Measurements from ENCODE around the gene CLMN.

CLMN gene

DNA sequence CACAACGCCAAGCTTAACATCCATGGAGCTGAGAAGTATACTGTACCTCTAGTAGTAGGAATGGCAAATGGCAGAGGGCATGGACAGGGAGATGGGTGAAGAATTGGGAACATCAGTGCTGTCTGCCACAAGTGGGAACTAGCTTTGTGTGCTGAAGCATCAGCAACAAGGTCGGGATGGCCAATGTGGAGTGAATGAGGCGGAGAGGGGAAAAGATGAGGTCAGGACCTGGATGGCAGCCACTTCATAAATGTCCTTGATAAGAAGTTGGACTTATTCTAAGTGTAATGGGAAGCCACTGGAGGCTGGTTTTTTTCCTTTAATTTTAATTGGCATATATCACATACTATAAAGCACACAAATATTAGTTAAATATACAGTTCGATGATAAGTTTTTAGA lies 21.9 kb upstream of the CLMN start:
- no peak for DNase-seq

DNA sequence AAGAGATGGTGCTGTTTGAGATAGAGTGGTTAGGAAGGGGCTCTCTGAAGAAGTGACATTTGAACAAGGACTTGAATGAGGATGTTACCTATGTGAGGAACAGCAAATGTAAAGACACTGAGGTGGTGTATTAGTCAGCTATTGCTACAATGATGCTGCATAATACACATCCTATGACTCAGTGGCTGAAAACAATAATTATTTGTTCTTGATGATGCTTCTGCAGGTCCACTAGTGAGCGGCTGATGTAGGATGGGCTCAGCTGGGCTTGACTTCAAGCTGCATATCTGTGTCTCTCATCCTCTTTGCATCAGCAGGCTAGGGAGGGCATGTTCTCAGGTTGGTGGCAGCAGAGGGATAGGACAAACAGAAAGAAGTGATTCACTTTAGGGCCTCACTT lies 21.4 kb upstream of the CLMN start:
- DNase-seq: no peak

DNA sequence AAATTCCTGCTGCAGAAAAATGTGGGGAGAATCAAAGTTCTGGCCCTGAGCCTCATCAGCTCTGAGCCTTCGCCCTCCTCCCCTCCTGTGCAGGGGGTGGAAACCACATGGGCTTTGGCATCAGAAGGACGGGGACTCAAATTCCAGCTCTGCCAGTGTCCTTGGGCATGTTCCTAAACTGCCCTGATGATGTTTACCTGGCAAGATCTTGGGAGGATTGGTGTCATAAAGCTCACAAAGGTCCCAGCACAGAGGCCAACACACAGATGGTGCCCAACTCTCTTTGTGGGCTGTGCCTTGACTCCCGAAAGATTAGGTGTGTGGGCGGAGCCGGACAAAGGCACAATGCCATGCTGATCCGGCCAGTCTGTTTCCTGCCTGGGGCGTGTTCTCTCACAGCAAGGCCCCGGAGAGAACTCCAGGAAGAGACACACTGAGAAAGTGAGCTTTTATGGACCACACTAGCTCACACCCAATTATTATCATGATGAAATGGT lies 20.5 kb upstream of the CLMN start:
- no peak for DNase-seq

DNA sequence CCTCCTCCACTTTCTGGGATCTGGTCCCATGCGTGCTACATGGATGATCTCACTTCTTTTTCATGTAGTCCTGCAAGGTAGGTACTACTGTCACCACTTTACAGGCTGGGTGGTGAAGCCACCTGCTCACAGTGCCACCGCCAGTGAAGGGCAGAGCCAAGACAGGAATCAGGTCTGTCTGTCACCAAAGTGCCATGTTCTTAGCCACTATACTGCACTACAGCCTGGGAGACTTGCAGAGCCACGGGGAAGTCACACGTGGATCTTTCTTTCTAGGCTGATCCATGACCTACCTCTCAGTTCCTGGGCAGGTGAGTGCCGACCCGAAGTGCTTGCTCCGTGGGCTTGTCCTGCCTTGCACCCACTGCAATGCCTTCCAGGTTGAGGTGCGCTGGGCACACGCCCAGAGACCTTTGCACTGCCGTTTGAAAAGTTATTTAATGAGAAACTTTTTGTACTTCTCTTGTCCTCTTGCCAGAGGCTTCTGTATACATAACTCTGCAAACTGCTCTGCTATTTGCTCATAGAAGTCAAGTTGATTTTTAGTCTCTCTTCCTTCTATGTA lies 19.7 kb upstream of the CLMN start:
- DNase-seq: no peak

DNA sequence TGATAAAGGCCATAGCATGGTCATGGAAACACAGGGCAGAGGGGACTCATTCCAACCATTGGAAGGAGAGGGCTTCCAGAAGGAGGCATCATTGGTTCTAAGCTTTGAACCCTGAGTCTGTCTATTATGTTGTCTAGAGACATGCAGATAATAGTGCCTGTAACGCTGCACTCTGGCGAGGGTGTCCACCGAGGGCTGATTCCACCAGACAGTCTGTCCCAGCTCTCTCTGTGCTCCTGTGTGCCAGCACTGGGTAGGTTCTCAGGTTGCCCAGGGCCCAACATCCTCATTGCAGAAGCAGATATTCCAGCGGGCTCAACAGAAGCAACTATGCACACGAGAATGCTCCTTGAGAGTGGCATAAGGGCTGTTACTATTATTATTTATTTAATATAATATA lies 18.7 kb upstream of the CLMN start:
- no peak for DNase-seq

DNA sequence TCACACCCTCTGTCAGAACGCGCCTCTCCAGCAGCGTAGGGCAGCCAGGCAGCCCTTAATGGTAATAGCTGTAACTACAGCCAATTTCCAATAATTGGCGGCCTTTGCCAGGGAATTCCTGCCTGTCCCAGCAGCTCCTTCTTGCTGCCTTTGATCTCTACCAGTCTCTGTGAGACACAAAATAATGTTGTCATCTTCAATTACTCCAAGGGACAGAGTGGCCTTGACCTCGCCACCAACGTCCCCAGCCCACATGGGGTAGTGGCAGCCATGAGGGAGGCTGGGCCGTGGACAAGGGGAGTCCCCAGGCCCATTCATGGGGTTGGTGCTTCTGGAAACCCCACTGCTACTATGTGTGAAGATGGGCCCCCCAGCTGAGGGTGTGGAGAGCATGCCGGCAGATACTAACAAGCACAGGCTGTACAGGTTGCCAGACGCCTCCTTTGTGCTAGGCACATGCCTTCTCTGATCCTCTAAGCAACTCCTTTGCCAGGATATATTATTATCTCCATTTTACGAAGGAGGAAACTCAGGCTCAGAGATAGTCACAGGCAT lies 17.4 kb upstream of the CLMN start:
- DNase-seq: no peak

DNA sequence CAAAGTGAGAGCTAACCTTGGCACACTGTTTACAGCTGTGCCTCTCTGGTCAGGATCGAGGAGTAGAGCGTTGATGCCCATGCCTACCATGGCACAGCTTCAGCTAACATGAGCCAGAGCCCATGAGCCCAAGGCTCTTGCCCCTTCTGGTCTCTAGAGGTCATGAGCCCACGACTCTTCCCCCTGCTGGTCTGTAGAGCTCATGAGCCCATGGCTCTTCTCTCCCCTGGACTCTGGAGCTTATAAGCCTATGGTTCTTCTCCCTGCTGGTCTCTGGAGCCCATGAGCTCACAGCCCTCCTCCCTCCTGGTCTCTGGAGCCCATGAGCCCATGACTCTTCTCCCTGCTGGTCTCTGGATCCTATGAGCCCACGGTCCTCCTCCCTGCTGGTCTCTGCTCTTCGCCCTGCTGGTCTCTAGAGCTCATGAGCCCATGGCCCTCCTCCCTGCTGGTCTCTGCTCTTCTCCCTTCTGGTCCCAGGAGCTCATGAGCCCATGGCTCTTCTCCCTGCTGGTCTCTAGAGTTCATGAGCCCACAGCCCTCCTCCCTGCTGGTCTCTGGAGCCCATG lies 16.6 kb upstream of the CLMN start:
- no peak for DNase-seq

DNA sequence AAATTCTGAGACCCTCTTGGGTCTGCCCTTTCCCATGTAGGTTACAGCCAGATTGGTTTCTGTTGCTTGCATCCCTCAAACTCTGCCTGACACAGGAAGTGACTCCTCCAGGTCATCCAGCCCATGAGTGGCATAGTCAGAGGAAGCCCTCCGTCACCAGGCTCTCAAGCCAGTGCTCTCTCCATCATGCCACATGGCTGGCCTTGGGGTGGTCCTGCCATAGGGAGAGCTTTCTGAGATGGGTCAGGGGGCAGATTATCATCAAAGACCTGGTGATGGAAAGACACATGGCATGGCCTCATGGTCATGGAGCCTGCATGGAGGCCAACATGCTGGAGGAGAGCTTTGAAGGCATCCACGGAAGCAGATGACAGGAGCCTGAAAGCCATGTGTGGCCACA lies 15.4 kb upstream of the CLMN start:
- no peak for DNase-seq

DNA sequence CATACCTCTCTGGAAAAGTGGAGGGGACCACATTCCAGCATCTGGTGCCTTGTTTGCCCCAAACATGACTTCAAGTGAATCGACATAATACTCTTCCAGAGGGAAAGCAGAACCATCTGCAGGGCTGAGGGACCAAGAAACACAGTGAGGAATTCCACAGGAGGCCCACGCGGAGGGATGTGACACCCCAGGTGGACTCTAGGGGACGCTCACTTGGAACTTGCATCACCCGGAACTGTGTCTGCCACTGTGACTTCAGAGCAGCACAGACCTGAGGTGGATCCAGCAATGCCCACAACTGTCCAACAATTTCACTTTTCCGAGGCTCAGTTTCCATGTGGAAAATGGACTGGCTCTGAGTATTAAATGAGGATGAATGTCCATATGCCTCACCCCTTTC lies 14.3 kb upstream of the CLMN start:
- DNase-seq: no peak

DNA sequence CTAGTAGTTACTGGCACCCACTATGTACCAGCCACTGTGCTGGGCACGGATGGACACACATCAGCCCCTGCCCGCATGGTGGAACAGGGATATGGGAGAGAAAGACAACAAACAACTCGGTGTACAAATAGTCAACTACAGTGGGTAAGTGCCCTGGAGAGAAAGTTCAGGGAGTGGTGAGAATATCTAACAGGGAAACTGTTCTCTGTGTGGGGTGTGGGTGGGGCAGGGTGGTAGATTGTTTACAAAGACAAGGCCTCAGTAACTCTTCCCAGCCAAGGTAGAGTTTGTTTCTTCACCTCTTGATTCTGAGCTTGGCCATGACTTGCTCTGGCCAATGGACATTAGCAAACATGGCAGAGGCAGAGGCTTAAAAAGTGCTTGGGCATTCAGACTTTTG lies 12.9 kb upstream of the CLMN start:
- DNase-seq: no peak

DNA sequence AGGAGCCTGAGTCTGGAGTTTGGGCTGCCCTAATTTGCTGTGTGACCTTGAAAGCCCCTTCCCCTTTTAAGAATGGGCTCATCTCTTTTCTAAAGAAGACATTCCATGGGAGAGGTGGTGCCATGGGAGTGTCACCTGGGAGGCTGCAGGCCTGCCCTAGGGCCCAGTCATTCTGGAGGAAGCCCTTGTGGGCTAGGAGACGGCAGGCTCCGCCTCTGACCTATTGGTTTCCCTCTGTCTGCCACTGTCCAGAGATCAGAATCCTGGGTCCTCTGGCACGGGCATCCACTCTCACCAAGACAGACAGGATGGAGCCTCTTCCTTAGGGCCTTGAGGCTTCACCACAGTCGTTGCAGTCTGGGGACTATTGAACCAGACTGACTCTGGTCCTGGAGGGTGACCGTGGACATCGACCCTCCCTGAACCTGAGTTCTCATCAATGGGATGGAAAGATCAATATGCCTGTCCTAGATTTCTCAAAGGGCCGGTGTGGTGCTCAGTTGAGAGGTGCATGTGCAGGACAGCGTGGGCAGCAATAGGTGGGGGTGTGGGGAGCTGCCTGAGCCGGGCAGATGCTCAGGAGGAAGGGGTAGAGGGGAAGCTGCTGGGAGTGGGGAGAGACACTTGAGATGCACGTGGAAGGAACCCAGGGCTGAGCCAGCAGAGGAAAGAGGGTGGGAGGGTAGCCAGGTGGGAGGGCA lies 12.2 kb upstream of the CLMN start:
- DNase-seq: no peak

DNA sequence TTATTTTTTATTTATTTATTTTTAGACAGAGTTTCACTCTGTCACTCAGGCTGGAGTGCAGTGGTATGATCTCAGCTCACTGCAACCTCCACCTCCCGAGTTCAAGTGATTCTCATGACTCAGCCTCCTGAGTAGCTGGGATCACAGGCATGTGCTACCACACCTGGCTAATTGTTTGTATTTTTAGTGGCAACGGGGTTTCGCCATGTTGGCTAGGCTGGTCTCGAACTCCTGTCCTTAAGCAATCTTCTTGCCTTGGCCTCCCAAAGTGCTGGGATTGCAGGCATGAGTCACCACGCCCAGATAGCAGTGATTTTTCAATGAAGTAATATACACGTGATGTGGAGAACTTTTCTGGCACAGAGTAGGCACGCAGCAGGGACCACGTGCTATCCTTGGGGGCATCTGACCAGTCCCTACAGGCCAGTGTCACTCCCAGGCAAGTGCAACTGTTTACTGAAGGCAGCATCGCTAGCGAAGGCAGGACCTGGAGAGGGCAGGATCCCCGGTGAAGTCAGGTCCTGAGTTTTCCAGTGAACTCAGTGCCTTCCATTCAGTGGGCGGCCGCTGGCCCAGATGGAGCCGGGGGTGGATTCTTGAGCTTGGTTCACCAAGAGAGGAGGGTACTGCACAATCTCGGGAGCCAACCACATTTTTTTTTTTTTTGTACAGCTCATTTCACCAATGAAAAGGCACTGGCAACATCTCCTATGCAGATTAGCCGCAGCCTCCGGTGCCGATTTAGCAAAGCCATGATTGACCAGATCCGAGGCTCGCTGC lies 11.1 kb upstream of the CLMN start:
- DNase-seq: no peak

DNA sequence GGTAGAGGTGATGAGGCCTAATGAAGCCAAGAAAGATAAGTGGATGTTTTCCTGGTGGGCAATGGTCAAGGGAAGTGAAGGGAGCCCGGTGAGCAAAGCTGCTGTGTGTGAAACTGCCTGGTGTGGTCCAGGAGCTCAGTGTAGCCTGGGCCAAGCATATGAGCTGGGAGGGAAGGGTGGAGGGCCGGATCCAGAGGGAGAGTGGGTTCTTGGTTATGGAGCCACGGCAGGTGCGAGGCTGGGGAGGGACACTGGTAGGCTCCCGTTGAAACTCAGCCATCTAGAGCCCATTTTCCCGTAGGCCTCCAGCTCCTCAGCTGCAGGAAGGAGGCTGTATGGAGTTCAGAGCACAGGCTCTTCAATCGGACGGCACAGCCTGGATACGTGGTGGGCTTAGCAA lies 10.2 kb upstream of the CLMN start:
- no peak for DNase-seq

DNA sequence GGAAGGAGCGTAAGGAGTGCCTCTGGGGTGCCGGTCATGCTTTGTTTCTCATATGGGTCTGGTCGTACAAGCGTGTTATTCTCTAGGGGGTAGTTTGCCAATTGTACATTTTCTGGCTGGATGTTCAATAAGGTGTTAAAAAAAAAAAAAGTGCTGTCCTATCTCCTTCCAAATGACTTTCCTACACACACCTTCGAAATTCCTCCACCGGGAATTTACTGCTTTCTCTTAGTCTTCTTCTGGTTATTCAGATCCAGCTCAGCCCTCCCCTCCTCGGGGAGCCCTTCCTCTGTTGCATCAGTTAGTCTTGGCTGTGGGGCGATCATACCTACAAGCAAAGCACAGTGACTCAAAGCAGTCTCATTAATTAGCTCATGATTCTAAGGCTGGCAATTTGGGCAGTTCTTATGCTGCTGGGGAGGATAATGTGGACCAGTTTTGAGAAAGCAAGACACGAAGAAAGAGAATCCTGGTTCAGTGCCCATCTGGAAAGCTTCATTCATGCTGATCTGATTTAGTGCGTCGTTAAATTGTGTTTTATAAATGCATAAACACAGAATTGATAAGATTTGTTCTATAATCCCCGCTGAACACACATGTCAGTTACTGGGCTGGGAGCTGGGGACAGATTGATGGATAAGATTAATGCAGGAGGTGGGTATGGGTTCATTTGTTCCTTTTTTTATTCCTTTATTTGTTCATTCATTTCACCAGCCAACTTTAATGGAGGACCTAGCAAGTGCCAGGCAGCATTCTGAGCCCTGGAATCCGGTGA lies 9.2 kb upstream of the CLMN start:
- no peak for DNase-seq

DNA sequence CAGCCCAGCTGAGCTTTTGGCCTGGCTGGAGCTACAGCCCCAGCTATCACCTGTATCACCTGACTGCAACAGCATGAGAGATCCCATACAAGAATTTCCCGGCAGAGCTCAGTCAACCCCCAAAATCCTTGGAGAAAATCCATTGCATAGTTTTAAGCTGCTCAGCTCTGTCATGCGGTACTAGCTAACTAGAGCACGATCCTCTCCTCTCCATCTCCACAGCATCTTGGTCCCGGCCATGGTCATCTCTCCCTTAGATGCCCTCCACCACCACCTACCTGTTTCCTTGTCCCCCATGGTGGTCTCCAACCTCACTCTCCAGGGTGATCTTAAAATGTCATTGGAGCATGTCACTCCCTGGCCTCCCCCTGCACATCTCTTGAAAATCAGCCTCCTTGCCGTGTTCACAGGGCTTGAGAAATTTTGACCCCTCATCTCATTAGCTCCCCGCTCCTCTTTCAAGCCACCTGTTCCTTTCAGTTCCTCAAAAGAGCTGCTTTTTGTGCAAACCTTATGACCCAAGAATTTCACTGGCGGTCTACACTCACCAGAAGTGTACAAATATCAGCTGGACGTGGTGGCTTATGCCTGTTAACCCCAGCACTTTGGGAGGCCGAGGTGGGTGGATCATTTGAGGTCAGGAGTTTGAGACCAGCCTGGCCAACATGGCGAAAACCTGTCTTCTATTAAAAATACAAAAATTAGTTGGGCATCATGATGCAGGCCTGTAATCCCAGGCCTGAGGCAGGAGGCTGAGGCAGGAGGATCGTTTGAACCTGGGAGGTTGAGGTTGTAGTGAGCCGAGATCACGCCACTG lies 8.1 kb upstream of the CLMN start:
- DNase-seq: no peak

DNA sequence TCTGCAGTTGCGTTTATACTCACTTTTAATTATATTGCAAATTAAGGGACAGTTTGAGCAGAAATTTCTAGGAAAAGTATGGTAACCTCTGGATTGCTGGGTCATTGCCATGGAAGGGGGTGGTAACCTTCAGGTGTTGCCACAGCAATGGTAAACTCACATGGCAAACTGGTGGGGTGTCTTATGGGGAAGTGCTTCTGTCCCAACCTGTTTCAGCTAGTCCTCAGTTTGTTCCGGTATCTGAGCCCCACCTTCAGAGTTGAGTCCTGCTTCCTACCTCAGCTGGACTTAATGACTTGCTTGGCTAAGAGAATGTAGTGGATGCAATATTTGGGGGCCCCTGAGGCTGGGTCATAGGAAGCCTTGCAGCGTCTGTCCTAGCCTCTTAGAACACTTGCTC lies 7.3 kb upstream of the CLMN start:
- no peak for DNase-seq

DNA sequence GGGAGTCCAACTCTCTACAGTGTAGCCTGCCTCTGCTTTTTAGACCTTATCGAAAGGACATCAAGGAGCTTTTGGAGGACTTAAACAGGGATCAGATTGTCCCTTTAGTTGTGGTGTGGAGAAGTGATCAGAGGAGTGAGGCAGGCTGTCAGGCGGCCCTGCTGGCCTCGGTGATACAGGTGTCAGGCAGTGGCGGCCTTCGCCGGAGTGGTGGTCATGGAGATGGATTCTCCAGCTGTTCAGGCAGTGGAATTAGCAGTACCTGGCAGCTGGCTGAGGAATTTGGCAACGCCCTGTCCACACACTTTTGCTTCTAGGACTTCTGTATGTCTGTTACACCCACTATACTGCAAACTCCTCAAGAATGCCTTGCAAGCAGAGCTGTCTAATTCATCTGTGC lies 4.2 kb upstream of the CLMN start:
- DNase-seq: no peak

DNA sequence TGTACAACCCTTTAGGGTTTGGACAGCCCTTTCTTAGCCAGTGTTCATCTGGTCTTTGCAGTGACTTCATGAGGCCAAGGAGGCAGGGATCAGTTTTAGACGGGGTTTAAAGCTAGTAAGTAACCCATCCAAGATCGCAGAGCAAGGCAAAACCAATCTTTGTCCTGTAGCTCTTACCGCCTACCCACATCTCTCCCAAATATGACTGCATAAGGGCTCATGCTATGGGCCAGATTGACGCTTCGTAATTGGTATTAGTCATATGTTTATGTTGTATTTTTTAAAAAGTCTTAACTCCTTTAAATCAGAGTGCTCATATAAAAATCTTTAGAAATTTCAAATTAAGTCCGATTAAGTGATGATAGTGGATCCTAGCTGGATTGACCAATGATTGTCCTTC lies 3.7 kb upstream of the CLMN start:
- no peak for DNase-seq

DNA sequence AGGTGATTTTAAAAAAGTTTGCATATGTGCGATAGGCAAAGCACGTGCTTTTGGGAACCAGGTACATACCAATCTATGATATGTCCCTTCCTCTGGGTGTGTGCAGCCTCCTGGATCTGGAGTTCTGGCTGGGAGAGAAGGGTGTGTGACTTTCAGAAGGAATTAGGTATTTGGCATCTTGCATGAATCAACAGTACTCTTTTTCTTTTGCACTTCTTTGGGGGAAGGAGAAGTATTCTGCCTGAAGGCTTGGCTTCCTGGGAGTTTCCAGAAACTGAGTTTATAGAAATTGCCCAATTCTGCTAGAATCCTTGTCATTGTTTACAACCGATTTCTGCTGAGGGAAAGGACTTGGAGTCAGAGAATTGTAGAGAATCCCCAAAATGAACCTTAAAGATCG lies 2.9 kb upstream of the CLMN start:
- no peak for DNase-seq

DNA sequence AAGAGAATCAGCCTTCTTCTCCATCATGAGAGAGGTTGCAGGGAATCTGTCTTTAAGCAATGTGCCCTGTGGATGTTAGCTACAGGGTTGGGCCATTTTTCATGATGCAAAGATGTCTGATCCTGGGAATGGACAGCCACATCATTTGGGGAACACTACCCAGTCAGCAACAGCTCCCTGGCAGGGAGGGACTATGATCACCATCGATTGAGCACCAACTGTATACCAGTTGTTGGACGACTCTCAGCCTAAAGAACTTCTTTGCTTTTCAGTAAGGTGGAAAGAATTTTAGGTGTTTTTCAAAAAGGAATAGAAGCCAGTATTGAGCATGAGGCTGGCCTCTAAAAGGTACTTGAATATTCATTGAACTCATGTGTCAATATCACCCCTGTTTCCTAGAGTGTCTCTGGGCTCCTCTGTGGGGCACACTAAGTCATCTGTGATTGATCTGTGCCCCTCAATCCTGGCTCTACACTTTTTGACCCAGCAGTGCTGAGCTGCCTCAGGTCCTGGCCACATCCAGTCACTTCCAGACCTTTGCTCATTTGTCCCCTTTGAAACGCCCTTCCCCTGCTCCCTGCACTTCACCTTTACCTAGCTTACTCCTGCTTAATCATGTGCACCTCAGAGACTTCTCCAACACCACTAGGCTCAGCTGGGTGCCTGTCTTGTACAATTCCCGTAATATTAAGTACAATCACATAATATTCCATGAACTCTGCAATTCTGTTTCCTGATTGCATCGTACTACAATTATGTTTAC lies 2.2 kb upstream of the CLMN start:
- DNase-seq: no peak

DNA sequence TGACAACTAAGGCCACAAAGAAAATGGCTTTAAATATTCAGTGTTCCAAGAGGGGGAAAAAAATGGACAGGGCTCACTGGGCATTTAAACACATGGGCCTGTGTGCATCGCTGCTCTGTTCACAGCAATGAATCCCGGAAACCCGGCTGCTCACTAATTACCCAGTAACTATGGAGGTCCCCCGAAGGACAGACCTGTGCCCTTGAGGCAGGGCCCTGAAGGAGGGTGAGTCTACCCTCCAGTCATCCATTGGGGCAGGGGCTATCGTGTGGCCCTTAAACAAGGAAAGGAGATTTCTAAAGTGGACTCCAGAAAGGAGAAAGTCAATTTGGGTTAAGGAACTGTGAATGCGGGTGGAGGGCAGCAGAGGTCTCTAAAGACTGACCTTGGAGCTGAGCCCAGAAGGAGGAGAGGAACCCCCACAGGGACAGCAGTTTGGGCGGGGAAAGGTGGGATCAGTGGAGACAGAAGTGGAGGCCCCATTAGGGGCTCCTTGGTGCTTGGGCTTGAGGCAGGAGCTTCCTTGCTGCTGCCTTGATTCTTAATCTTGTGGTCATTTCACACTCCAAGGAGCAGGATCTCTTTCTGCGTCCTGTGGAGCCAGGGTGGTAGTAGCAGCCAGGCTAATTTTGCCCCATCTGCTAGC lies 1.4 kb upstream of the CLMN start:
- DNase-seq: no peak

Data from SHP77 treated with DMSO at 0.1 percent for 48 hours (cell line).